SK-N-SH treated with all-trans-retinoic acid at 6 μM for 48 hours (cell line): ENCODE data around the gene GTF2A1L.

Experiments used
- ATAC-seq: fragments of 200-7000 bp; cut with Tn5 transposase; 3 replicates; pipeline ENCODE4 v1.9.1; 2020; ENCODE audit warnings: mild to moderate bottlenecking, moderate library complexity
- BACH2 ChIP-seq: fragments of 250-450 bp; sonication (Bioruptor Pico); IDR thresholded peaks from 2 replicates; pipeline ENCODE4 v1.9.0; 2021; ENCODE audit warnings: mild to moderate bottlenecking, borderline replicate concordance
- CREB5 ChIP-seq: fragments of 250-450 bp; sonication (Bioruptor Pico); IDR thresholded peaks from 2 replicates; pipeline ENCODE4 v1.5.1; 2020; ENCODE audit warnings: low read depth, mild to moderate bottlenecking, moderate library complexity
- CSDC2 ChIP-seq: fragments of 250-450 bp; sonication (Bioruptor Pico); IDR thresholded peaks from 2 replicates; pipeline ENCODE4 v1.5.0; 2020; ENCODE audit warnings: mild to moderate bottlenecking, moderate library complexity
- CSRNP3 ChIP-seq: fragments of 250-450 bp; sonication (Bioruptor Pico); IDR thresholded peaks from 2 replicates; pipeline ENCODE4 v1.5.1; 2021; ENCODE audit warnings: mild to moderate bottlenecking, moderate library complexity
- ESRRG ChIP-seq: fragments of 250-450 bp; sonication (Bioruptor Pico); IDR thresholded peaks from 2 replicates; pipeline ENCODE4 v1.6.1; 2021; ENCODE audit warnings: mild to moderate bottlenecking
- GLIS3 ChIP-seq: fragments of 250-450 bp; sonication (Bioruptor Pico); IDR thresholded peaks from 2 replicates; pipeline ENCODE4 v1.5.0; 2020; ENCODE audit warnings: mild to moderate bottlenecking, moderate library complexity
- ISL1 ChIP-seq: fragments of 250-450 bp; sonication (Bioruptor Pico); IDR thresholded peaks from 2 replicates; pipeline ENCODE4 v2.1.2; 2022; ENCODE audit warnings: mild to moderate bottlenecking, moderate library complexity
- OSR1 ChIP-seq: fragments of 250-450 bp; sonication (Bioruptor Pico); IDR thresholded peaks from 2 replicates; pipeline ENCODE4 v1.8.0; 2022; ENCODE audit warnings: moderate library complexity, mild to moderate bottlenecking, inconsistent platforms
- PATZ1 ChIP-seq: fragments of 250-450 bp; sonication (Bioruptor Pico); IDR thresholded peaks from 2 replicates; pipeline ENCODE4 v1.8.0; 2020; ENCODE audit warnings: mild to moderate bottlenecking, moderate library complexity, borderline replicate concordance
- POU6F1 ChIP-seq: fragments of 250-450 bp; sonication (Bioruptor Pico); IDR thresholded peaks from 2 replicates; pipeline ENCODE4 v1.8.0; 2021; ENCODE audit warnings: low read depth, mild to moderate bottlenecking, moderate library complexity, borderline replicate concordance
- PPARA ChIP-seq: fragments of 250-450 bp; sonication (Bioruptor Pico); IDR thresholded peaks from 2 replicates; pipeline ENCODE4 v1.5.0; 2020; ENCODE audit warnings: mild to moderate bottlenecking, borderline replicate concordance
- RARB ChIP-seq: fragments of 250-450 bp; sonication (Bioruptor Pico); IDR thresholded peaks from 2 replicates; pipeline ENCODE4 v1.8.0; 2021; ENCODE audit warnings: mild to moderate bottlenecking, moderate library complexity
- SNAI2 ChIP-seq: fragments of 250-450 bp; sonication (Bioruptor Pico); IDR thresholded peaks from 2 replicates; pipeline ENCODE4 v1.5.0; 2020; ENCODE audit warnings: mild to moderate bottlenecking, moderate library complexity
- TOX ChIP-seq: fragments of 250-450 bp; sonication (Bioruptor Pico); IDR thresholded peaks from 2 replicates; pipeline ENCODE4 v1.8.0; 2021; ENCODE audit warnings: mild to moderate bottlenecking, moderate library complexity, borderline replicate concordance
- TSHZ2 ChIP-seq: fragments of 250-450 bp; sonication (Bioruptor Pico); IDR thresholded peaks from 2 replicates; pipeline ENCODE4 v1.5.0; 2020; ENCODE audit warnings: mild to moderate bottlenecking, moderate library complexity
- ZC3H10 ChIP-seq: fragments of 250-450 bp; sonication (Bioruptor Pico); IDR thresholded peaks from 2 replicates; pipeline ENCODE4 v1.5.1; 2021; ENCODE audit warnings: mild to moderate bottlenecking, moderate library complexity
- ZFP3 ChIP-seq: fragments of 250-450 bp; sonication (Bioruptor Pico); IDR thresholded peaks from 2 replicates; pipeline ENCODE4 v1.5.0; 2020; ENCODE audit warnings: mild to moderate bottlenecking, moderate library complexity
- ZFP30 ChIP-seq: fragments of 450-650 bp; formaldehyde crosslinking; IDR thresholded peaks from 2 replicates; pipeline ENCODE4 v1.5.0; 2022; ENCODE audit warnings: mild to moderate bottlenecking, moderate library complexity
- ZNF565 ChIP-seq: fragments of 450-650 bp; formaldehyde crosslinking; conservative IDR thresholded peaks from 2 replicates; pipeline ENCODE4 v1.5.0; 2020; ENCODE audit warnings: low read depth, mild to moderate bottlenecking, moderate library complexity
- ZNF70 ChIP-seq: fragments of 450-650 bp; formaldehyde crosslinking; IDR thresholded peaks from 2 replicates; pipeline ENCODE4 v1.5.0; 2020; ENCODE audit warnings: mild to moderate bottlenecking, moderate library complexity
- ZNF8 ChIP-seq: fragments of 450-650 bp; formaldehyde crosslinking; IDR thresholded peaks from 2 replicates; pipeline ENCODE4 v1.5.0; 2020; ENCODE audit warnings: mild to moderate bottlenecking, moderate library complexity

GTF2A1L gene

GRCh38 chr2:48725696-48726494, 108.2 kb downstream of the GTF2A1L start:
- TF ChIP-seq SNAI2 (CRISPR knock-in tag): no peak
- no peak for TF ChIP-seq CSDC2 (CRISPR knock-in tag)
- TF ChIP-seq CREB5 (CRISPR knock-in tag): no peak
- no peak for TF ChIP-seq OSR1 (CRISPR knock-in tag)
- TF ChIP-seq PPARA (CRISPR knock-in tag): no peak
- TF ChIP-seq RARB (CRISPR knock-in tag): no peak
- TF ChIP-seq CSRNP3: no peak
- no peak for ATAC-seq

- no peak for TF ChIP-seq ESRRG (CRISPR knock-in tag)
- TF ChIP-seq PPARA (CRISPR knock-in tag): no peak
- no peak for TF ChIP-seq TSHZ2 (CRISPR knock-in tag)
- no peak for TF ChIP-seq ZNF70
- no peak for TF ChIP-seq ZFP3 (CRISPR knock-in tag)
- TF ChIP-seq OSR1 (CRISPR knock-in tag): no peak
- no peak for TF ChIP-seq CREB5 (CRISPR knock-in tag)
- TF ChIP-seq GLIS3: no peak
- no peak for TF ChIP-seq POU6F1 (CRISPR knock-in tag)
- no peak for TF ChIP-seq ISL1 (CRISPR knock-in tag)
- no peak for TF ChIP-seq RARB (CRISPR knock-in tag)
- TF ChIP-seq ZNF8 (CRISPR knock-in tag): no peak
- no peak for TF ChIP-seq PATZ1
- no peak for TF ChIP-seq CSDC2 (CRISPR knock-in tag)
- TF ChIP-seq BACH2: no peak
- TF ChIP-seq TOX (CRISPR knock-in tag): no peak
- no peak for TF ChIP-seq ZC3H10 (CRISPR knock-in tag)
- no peak for TF ChIP-seq CSRNP3
- no peak for TF ChIP-seq ZNF565 (CRISPR knock-in tag)
- TF ChIP-seq ZFP30 (CRISPR knock-in tag): no peak
- ATAC-seq: peak; percentile 69
Observed at GRCh38 chr2:48727560-48727959, 109.9 kb downstream of the GTF2A1L start.
